Smooth muscle cell (in vitro differentiated cells): ENCODE measurements around the gene VSIG4. TPM values are rescaled to one million over a fixed set of nuclear protein-coding genes. Genes with fewer than 3 reads are reported as not detected.
"Not testable (repeated sequence)": the region's sequence is repeated elsewhere in the genome, so short reads cannot be mapped to it uniquely, and the experiment has no call there.

Experiments
- DNase-seq: peaks from one replicate; lab custom pipeline; 2025; ENCODE audit not compliant: unreplicated experiment; lab: John Stamatoyannopoulos, UW
- H2AFZ ChIP-seq: fragments of 200-600 bp; sonication (generic); 2 replicates; pipeline ENCODE4 v1.6.0; 2016; ENCODE audit warnings: antibody characterized with exemption, low read depth, mild to moderate bottlenecking
- H3F3A ChIP-seq: fragments of 200-600 bp; sonication (generic); 2 replicates; pipeline ENCODE4 v1.6.0; 2017; ENCODE audit warnings: antibody characterized with exemption, low read depth
- H3K27ac ChIP-seq: fragments of 200-600 bp; sonication (generic); 2 replicates; pipeline ENCODE4 v1.5.1; 2016; ENCODE audit warnings: low read depth, mild to moderate bottlenecking
- H3K27me3 ChIP-seq: fragments of 200-600 bp; sonication (generic); 2 replicates; pipeline ENCODE4 v1.6.1; 2016; ENCODE audit warnings: low read depth, mild to moderate bottlenecking
- H3K36me3 ChIP-seq: fragments of 200-600 bp; sonication (generic); 2 replicates; pipeline ENCODE4 v1.5.1; 2016; ENCODE audit warnings: low read depth
- H3K4me1 ChIP-seq: fragments of 200-600 bp; sonication (generic); 2 replicates; pipeline ENCODE4 v1.5.1; 2016; ENCODE audit warnings: low read depth
- H3K4me2 ChIP-seq: fragments of 200-600 bp; sonication (generic); 2 replicates; pipeline ENCODE4 v1.6.0; 2016; ENCODE audit warnings: mild to moderate bottlenecking
- H3K4me3 ChIP-seq: fragments of 200-600 bp; sonication (generic); 2 replicates; pipeline ENCODE4 v1.5.1; 2016; ENCODE audit warnings: mild to moderate bottlenecking
- H3K79me2 ChIP-seq: fragments of 200-600 bp; sonication (generic); 2 replicates; pipeline ENCODE4 v1.6.0; 2016; ENCODE audit warnings: low read depth, mild to moderate bottlenecking
- H3K9ac ChIP-seq: fragments of 200-600 bp; sonication (generic); 2 replicates; pipeline ENCODE4 v1.6.0; 2016; ENCODE audit warnings: low read depth
- H3K9me3 ChIP-seq: fragments of 200-600 bp; sonication (generic); replicated peaks from 2 replicates; pipeline ENCODE4 v1.5.1; 2016; ENCODE audit warnings: low read depth
- H4K20me1 ChIP-seq: fragments of 200-600 bp; sonication (generic); 2 replicates; pipeline ENCODE4 v1.6.0; 2016; ENCODE audit warnings: low read depth
- CTCF ChIP-seq: fragments of 200-600 bp; sonication (generic); IDR thresholded peaks from 2 replicates; pipeline ENCODE4 v1.5.1; 2017; ENCODE audit warnings: borderline replicate concordance, mild to moderate bottlenecking, antibody characterized with exemption; ENCODE audit not compliant: insufficient read depth, poor library complexity, severe bottlenecking
- WGBS: methylation state at CpG from one replicate; pipeline ENCODE4 v1.1.7; 2016; ENCODE audit warnings: low lambda C conversion rate; 5-methylcytosine and 5-hydroxymethylcytosine counted together
- polyA plus RNA-seq: library from polyadenylated mRNA; unstranded; fragments of >200 nt; fragmentation: Nextera tagmentation; extraction: Ambion mirVana; gene quantifications from 2 replicates; pipeline ENCODE4 v1.2.1, GENCODE V29; 2016
- total RNA-seq: library from RNA; depleted of rRNA; stranded (reverse); fragments of >200 nt; gene quantifications from 2 replicates; pipeline ENCODE4 v1.2.3, GENCODE V29; 2014

The VSIG4 gene
- total and polyA plus RNA-seq, 2 experiments from 2014 or later = not detected

- no peak overlapping the region for H3K4me2 ChIP-seq
- no peak overlapping the region for H3K27ac ChIP-seq
- no peaks in the 10 kb centered on the region for H3K4me1 ChIP-seq
- H3K9me3 ChIP-seq = no peaks in the 10 kb centered on the region
- H4K20me1 ChIP-seq = no peaks in the 10 kb centered on the region
- no peak overlapping the region for H3K4me3 ChIP-seq
- TF ChIP-seq CTCF = no peak
- no peak for DNase-seq
- no peaks in the 10 kb centered on the region for H3K36me3 ChIP-seq
- H2AFZ ChIP-seq = no peak overlapping the region
- no peaks in the 10 kb centered on the region for H3K79me2 ChIP-seq
- H3K9ac ChIP-seq = no peak overlapping the region
- H3K27me3 ChIP-seq = no peaks in the 10 kb centered on the region
- 77% methylated on average over 4 of the region's 4 CpGs for WGBS
- H3F3A ChIP-seq = no peaks in the 10 kb centered on the region
Measured at GRCh38 chrX:66064261-66064660, 24.4 kb upstream of the VSIG4 start.

- H3K27ac ChIP-seq, H3K4me2 ChIP-seq, H3K36me3 ChIP-seq, H3K9ac ChIP-seq, H3K9me3 ChIP-seq, H3K27me3 ChIP-seq, H3F3A ChIP-seq, H3K4me3 ChIP-seq, DNase-seq, H4K20me1 ChIP-seq, H3K4me1 ChIP-seq, H2AFZ ChIP-seq, H3K79me2 ChIP-seq: not testable (repeated sequence)
- WGBS = 61% methylated on average over 5 of the region's 5 CpGs
Measured at GRCh38 chrX:66057019-66057418, 17.1 kb upstream of the VSIG4 start.

GRCh38 chrX:66054978-66055377, 15.1 kb upstream of the VSIG4 start:
- Histone ChIP-seq H3K4me1 (no peaks in the 10 kb centered on the region), H3K27me3 (no peaks in the 10 kb centered on the region), H3K27ac (no peak overlapping the region), H3K79me2 (no peaks in the 10 kb centered on the region), H3K9ac (no peak overlapping the region), H2AFZ (no peak overlapping the region), H3K9me3 (no peaks in the 10 kb centered on the region), H3K4me2 (no peak overlapping the region), H3F3A (no peaks in the 10 kb centered on the region), H3K4me3 (no peak overlapping the region), H4K20me1 (no peaks in the 10 kb centered on the region), H3K36me3 (no peaks in the 10 kb centered on the region)
- no peak for TF ChIP-seq CTCF
- WGBS = 68% methylated on average over 4 of the region's 4 CpGs
- no peak for DNase-seq

GRCh38 chrX:66053414-66053813, 13.5 kb upstream of the VSIG4 start:
- 56% methylated on average over 1 of the region's 1 CpG for WGBS

More at GRCh38 chrX:66053414-66053813, 13.5 kb upstream of the VSIG4 start:
- DNase-seq = no peak
- Histone ChIP-seq H3K27ac (no peak overlapping the region), H4K20me1 (no peaks in the 10 kb centered on the region), H3K36me3 (no peaks in the 10 kb centered on the region), H3F3A (no peaks in the 10 kb centered on the region), H3K9ac (no peak overlapping the region), H3K79me2 (no peaks in the 10 kb centered on the region), H3K4me2 (no peak overlapping the region), H3K4me3 (no peak overlapping the region), H3K4me1 (no peaks in the 10 kb centered on the region), H3K9me3 (no peaks in the 10 kb centered on the region), H3K27me3 (no peaks in the 10 kb centered on the region), H2AFZ (no peak overlapping the region)
- TF ChIP-seq CTCF = no peak
